Neural progenitor cell (in vitro differentiated cells): Measurements from ENCODE around the gene PRKCB. TPM values are rescaled to one million over a fixed set of nuclear protein-coding genes. Genes with fewer than 3 reads are reported as not detected.

Experiments
- DNase-seq: peaks from one replicate; pipeline ENCODE4 v3.0.0-alpha.2; 2016; ENCODE audit warnings: low spot score
- H2AFZ ChIP-seq: fragments of 200-600 bp; sonication (generic); replicated peaks from 2 replicates; pipeline ENCODE4 v1.6.1; 2016; ENCODE audit warnings: antibody characterized with exemption
- H3F3A ChIP-seq: fragments of 200-600 bp; sonication (generic); 2 replicates; pipeline ENCODE4 v1.6.1; 2016; ENCODE audit warnings: antibody characterized with exemption, low read depth
- H3K27ac ChIP-seq: fragments of 200-600 bp; sonication (generic); 2 replicates; pipeline ENCODE4 v1.5.1; 2016; ENCODE audit warnings: mild to moderate bottlenecking
- H3K27me3 ChIP-seq: fragments of 200-600 bp; sonication (generic); 2 replicates; pipeline ENCODE4 v1.6.1; 2016; ENCODE audit warnings: mild to moderate bottlenecking, moderate library complexity
- H3K36me3 ChIP-seq: fragments of 200-600 bp; sonication (generic); 2 replicates; pipeline ENCODE4 v1.5.1; 2016
- H3K4me1 ChIP-seq: fragments of 200-600 bp; sonication (generic); 2 replicates; pipeline ENCODE4 v1.6.1; 2016; ENCODE audit warnings: mixed run types
- H3K4me2 ChIP-seq: fragments of 200-600 bp; sonication (generic); 2 replicates; pipeline ENCODE4 v1.6.1; 2016
- H3K4me3 ChIP-seq: fragments of 200-600 bp; sonication (generic); 2 replicates; pipeline ENCODE4 v1.5.1; 2016
- H3K79me2 ChIP-seq: fragments of 200-600 bp; sonication (generic); 2 replicates; pipeline ENCODE4 v1.6.1; 2016; ENCODE audit warnings: low read depth
- H3K9ac ChIP-seq: fragments of 200-600 bp; sonication (generic); 2 replicates; pipeline ENCODE4 v1.6.1; 2016
- H3K9me3 ChIP-seq: fragments of 200-600 bp; sonication (generic); 2 replicates; pipeline ENCODE4 v1.5.1; 2016; ENCODE audit warnings: low read depth
- H4K20me1 ChIP-seq: fragments of 200-600 bp; sonication (generic); 2 replicates; pipeline ENCODE4 v1.6.1; 2016; ENCODE audit warnings: low read depth
- H3K27ac Mint-ChIP-seq: 3 replicates; pipeline ENCODE4 v1.8.0; 2021; ENCODE audit warnings: mixed read lengths
- H3K27me3 Mint-ChIP-seq: 2 replicates; pipeline ENCODE4 v1.8.0; 2022; ENCODE audit warnings: low read depth, mild to moderate bottlenecking, inconsistent platforms, moderate library complexity, mixed read lengths; ENCODE audit not compliant: insufficient read depth
- H3K36me3 Mint-ChIP-seq: 3 replicates; pipeline ENCODE4 v1.8.0; 2021; ENCODE audit warnings: mixed read lengths
- H3K4me1 Mint-ChIP-seq: 3 replicates; pipeline ENCODE4 v1.8.0; 2021; ENCODE audit warnings: mixed read lengths
- H3K4me3 Mint-ChIP-seq: 3 replicates; pipeline ENCODE4 v1.8.0; 2021; ENCODE audit warnings: mild to moderate bottlenecking, moderate library complexity, mixed read lengths
- H3K9me3 Mint-ChIP-seq: 3 replicates; pipeline ENCODE4 v1.8.0; 2020; ENCODE audit warnings: mixed read lengths
- EZH2 ChIP-seq: fragments of 200-600 bp; sonication (generic); IDR thresholded peaks from 2 replicates; pipeline ENCODE4 v1.6.1; 2017; ENCODE audit warnings: antibody characterized with exemption, mild to moderate bottlenecking, moderate library complexity
- EZH2phosphoT487 ChIP-seq: fragments of 200-600 bp; sonication (generic); IDR thresholded peaks from 2 replicates; pipeline ENCODE4 v1.6.1; 2017; ENCODE audit warnings: antibody characterized with exemption
- total RNA-seq: library from RNA; depleted of rRNA; stranded (reverse); fragments of >200 nt; gene quantifications from 2 replicates; pipeline ENCODE4 v1.2.3, GENCODE V29; 2015; ENCODE audit warnings: low replicate concordance
- TF ChIP-seq, protein P1 (sequence below): fragments of 200-600 bp; sonication (generic); IDR thresholded peaks from 2 replicates; pipeline ENCODE4 v1.5.1; 2017; ENCODE audit warnings: antibody characterized with exemption, mild to moderate bottlenecking

PRKCB gene
- total RNA-seq, 1 donor from 2014 or later = 9.5 TPM

DNA sequence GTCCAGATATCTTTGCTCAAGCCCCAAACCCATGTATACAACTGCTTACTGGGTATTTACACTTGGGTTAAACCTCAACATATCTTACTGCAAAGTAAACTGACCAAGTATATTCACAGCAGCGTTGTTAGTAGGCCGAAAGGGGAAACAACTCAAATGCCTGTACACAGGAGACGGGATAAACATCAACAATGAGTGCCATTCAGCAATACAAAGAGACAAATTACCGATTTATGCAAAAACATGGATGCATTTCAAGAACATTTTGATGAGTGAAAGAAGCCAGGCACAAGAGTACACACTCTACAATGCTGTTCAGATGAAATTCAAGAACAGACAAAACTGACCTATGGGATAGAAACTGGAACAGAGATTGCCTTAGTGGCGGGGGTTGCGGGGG lies 284.0 kb downstream of the PRKCB start:
- H3K27ac ChIP-seq = no peak overlapping the region
- H3K9me3 ChIP-seq = no peaks in the 10 kb centered on the region
- Mint-ChIP-seq H3K9me3 (peaks cover 5% of the 10 kb centered on the region), H3K27me3 (peaks cover 21% of the 10 kb centered on the region), H3K27ac (no peak overlapping the region), H3K36me3 (no peaks in the 10 kb centered on the region), H3K4me1 (peaks cover 25% of the 10 kb centered on the region), H3K4me3 (no peak overlapping the region)
- no peak overlapping the region for H3K4me2 ChIP-seq
- H3K4me3 ChIP-seq = no peak overlapping the region
- peaks cover 14% of the 10 kb centered on the region for H3K4me1 ChIP-seq
- H3K79me2 ChIP-seq = no peaks in the 10 kb centered on the region
- H3F3A ChIP-seq = peaks cover 15% of the 10 kb centered on the region
- TF ChIP-seq EZH2 = no peak
- TF ChIP-seq EZH2phosphoT487 = no peak
- TF ChIP-seq, protein P1, sequence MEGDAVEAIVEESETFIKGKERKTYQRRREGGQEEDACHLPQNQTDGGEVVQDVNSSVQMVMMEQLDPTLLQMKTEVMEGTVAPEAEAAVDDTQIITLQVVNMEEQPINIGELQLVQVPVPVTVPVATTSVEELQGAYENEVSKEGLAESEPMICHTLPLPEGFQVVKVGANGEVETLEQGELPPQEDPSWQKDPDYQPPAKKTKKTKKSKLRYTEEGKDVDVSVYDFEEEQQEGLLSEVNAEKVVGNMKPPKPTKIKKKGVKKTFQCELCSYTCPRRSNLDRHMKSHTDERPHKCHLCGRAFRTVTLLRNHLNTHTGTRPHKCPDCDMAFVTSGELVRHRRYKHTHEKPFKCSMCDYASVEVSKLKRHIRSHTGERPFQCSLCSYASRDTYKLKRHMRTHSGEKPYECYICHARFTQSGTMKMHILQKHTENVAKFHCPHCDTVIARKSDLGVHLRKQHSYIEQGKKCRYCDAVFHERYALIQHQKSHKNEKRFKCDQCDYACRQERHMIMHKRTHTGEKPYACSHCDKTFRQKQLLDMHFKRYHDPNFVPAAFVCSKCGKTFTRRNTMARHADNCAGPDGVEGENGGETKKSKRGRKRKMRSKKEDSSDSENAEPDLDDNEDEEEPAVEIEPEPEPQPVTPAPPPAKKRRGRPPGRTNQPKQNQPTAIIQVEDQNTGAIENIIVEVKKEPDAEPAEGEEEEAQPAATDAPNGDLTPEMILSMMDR = no peak
- DNase-seq = no peak
- H3K27me3 ChIP-seq = peaks cover 65% of the 10 kb centered on the region
- H3K9ac ChIP-seq = no peak overlapping the region
- H2AFZ ChIP-seq = no peak overlapping the region
- H4K20me1 ChIP-seq = peaks cover 30% of the 10 kb centered on the region
- no peaks in the 10 kb centered on the region for H3K36me3 ChIP-seq

GRCh38 chr16:24123275-24123674 lies 287.5 kb downstream of the PRKCB start:
- Histone ChIP-seq H3K9ac (no peak overlapping the region), H3K9me3 (no peaks in the 10 kb centered on the region), H3K79me2 (no peaks in the 10 kb centered on the region), H2AFZ (no peak overlapping the region), H3K4me2 (no peak overlapping the region), H3K4me3 (no peak overlapping the region), H3K4me1 (peaks cover 27% of the 10 kb centered on the region), H3K27ac (no peak overlapping the region), H3K27me3 (peaks cover 76% of the 10 kb centered on the region), H4K20me1 (peaks cover 36% of the 10 kb centered on the region), H3K36me3 (no peaks in the 10 kb centered on the region), H3F3A (peaks cover 31% of the 10 kb centered on the region)
- H3K27me3 Mint-ChIP-seq = peaks cover 28% of the 10 kb centered on the region
- no peaks in the 10 kb centered on the region for H3K36me3 Mint-ChIP-seq
- H3K4me1 Mint-ChIP-seq = peaks cover 36% of the 10 kb centered on the region
- no peak for TF ChIP-seq EZH2phosphoT487
- TF ChIP-seq, protein P1 = no peak
- TF ChIP-seq EZH2 = no peak
- H3K27ac Mint-ChIP-seq = no peak overlapping the region
- peaks cover 5% of the 10 kb centered on the region for H3K9me3 Mint-ChIP-seq
- no peak for DNase-seq
- no peak overlapping the region for H3K4me3 Mint-ChIP-seq

DNA sequence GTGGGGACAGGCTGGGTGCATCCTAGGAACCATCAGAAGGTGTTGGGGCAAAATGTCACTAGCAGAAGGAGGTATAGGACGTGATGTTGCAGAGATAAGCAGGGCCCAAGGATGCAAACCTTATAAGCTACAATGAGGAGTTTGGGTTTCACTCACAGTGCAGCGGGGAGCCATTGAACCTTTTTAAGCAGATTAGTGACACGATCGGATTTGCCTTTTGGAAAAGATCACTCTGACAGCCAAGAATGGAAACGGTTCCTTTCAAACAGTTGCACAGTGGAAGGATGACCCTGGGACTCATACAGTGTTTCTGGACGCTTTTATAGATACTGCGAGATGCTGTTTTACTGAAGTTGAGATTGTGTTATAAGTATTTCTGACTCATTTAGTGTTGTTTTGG lies 288.5 kb downstream of the PRKCB start:
- H3K4me3 ChIP-seq = no peak overlapping the region
- H3K27ac ChIP-seq = no peak overlapping the region
- no peak overlapping the region for H3K9ac ChIP-seq
- peaks cover 36% of the 10 kb centered on the region for H4K20me1 ChIP-seq
- DNase-seq = peak; percentile 78
- no peaks in the 10 kb centered on the region for H3K36me3 ChIP-seq
- Mint-ChIP-seq H3K36me3 (no peaks in the 10 kb centered on the region), H3K4me3 (peak overlapping the region; percentile 23), H3K27me3 (peaks cover 24% of the 10 kb centered on the region), H3K9me3 (peaks cover 5% of the 10 kb centered on the region), H3K4me1 (peaks cover 30% of the 10 kb centered on the region), H3K27ac (no peak overlapping the region)
- no peaks in the 10 kb centered on the region for H3K79me2 ChIP-seq
- peaks cover 69% of the 10 kb centered on the region for H3K27me3 ChIP-seq
- H3K4me1 ChIP-seq = peaks cover 23% of the 10 kb centered on the region
- TF ChIP-seq, protein P1 = no peak
- TF ChIP-seq EZH2 = no peak
- peak; percentile 97 for TF ChIP-seq EZH2phosphoT487
- H2AFZ ChIP-seq = no peak overlapping the region
- H3F3A ChIP-seq = peaks cover 31% of the 10 kb centered on the region
- H3K9me3 ChIP-seq = no peaks in the 10 kb centered on the region
- peak overlapping the region; percentile 62 for H3K4me2 ChIP-seq
